KOPT-K1 (cell line): ENCODE results near the gene SCUBE2.

Experiments
- H3K27ac ChIP-seq: fragments of 200-600 bp; sonication (generic); 2 replicates; pipeline ENCODE4 v1.5.1; 2016; ENCODE audit warnings: antibody characterized with exemption, mild to moderate bottlenecking, low read depth, low read length; ENCODE audit not compliant: poor library complexity, severe bottlenecking
- H3K36me3 ChIP-seq: fragments of 200-600 bp; sonication (generic); 2 replicates; pipeline ENCODE4 v1.5.1; 2017; ENCODE audit warnings: antibody characterized with exemption, mild to moderate bottlenecking, low read length, moderate library complexity; ENCODE audit not compliant: insufficient read depth
- H3K9me3 ChIP-seq: fragments of 200-600 bp; sonication (generic); 2 replicates; pipeline ENCODE4 v1.5.1; 2017; ENCODE audit warnings: antibody characterized with exemption, low read length, mild to moderate bottlenecking; ENCODE audit not compliant: insufficient read depth, poor library complexity, severe bottlenecking

SCUBE2 gene

DNA sequence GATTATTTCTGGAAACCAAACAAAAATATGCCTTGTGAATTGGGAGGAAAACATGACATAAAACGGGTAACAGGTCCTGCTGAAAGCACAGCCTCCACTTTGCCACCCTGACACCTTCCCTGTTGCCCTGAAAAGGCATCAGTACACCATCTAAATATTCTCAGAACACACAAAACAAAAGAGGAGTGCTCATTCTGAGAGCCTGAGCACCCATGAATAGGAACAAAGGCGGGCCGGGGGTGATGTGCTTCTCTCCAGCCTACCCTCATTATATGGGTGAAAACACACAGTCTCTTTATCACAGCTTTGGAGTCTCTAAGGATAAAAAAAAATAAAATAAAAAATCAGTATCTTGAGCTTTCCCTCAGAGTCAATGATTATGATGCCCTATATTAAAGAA lies 19.7 kb downstream of the SCUBE2 start:
- no peaks in the 10 kb centered on the region for H3K36me3 ChIP-seq
- H3K27ac ChIP-seq: no peak overlapping the region
- H3K9me3 ChIP-seq: no peaks in the 10 kb centered on the region

DNA sequence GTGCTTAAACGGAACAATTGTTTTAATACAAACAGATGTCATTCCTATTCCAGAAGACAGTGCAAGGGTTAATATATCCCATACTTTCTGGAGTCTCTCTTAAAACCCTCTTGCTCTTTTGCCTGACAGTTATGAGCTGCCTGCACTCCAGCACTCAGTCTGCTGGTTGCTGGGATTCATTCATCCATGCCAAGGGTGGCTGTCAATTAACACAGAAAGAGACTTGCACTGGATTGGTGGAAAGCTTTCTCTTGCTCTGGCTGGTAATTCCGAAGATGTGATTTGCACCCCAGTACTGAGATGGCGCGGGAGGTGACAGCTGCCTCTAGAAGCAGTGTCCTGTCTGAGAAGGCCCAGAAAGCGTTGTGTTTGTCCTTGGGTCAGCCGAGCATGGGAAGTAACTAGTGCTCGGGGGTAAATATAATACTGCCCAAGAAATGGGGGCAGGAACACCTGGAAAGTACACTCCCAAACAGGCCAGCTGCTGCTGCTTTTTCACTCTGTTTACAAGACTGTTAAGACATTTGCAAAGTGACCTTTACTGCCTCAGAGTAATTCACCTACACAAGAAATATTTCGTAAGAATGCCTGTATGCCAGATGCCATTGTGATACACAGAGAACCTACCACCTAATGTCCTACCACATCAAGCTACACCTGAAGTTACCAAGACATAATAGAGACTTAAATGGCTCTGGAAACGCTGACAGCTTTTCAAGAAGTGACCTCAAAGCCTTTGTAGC lies 20.5 kb downstream of the SCUBE2 start:
- Histone ChIP-seq H3K9me3 (no peaks in the 10 kb centered on the region), H3K36me3 (no peaks in the 10 kb centered on the region), H3K27ac (no peak overlapping the region)

DNA sequence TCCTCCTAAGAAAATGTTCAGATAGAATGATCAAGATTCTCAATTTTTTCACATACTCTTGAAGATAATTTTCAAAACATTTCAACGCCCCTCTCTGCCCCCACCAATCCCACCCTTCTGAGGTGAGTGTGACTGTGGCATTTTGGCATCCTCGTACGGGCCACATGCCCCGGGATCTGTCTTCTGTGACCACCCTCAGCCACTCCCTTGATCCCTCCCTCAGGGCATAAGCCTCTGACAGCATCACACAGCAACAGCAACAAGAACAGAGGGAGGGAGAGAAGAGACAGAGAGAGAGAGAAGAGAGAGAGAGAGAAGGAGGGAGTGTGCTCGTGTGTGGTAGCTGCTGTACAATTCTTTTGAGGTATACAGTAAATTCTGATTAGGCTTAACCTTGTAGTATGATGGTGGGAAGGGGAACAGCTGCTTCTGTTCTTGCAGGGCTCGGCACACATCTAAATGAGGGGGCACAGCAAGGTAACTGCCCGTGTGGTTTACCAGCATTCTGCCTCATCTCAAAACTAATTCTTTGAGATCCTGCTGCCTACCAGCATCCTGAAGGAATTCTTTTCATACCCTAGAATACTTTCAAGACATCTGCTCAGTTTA lies 21.4 kb downstream of the SCUBE2 start:
- no peaks in the 10 kb centered on the region for H3K9me3 ChIP-seq
- H3K36me3 ChIP-seq: no peaks in the 10 kb centered on the region
- no peak overlapping the region for H3K27ac ChIP-seq

DNA sequence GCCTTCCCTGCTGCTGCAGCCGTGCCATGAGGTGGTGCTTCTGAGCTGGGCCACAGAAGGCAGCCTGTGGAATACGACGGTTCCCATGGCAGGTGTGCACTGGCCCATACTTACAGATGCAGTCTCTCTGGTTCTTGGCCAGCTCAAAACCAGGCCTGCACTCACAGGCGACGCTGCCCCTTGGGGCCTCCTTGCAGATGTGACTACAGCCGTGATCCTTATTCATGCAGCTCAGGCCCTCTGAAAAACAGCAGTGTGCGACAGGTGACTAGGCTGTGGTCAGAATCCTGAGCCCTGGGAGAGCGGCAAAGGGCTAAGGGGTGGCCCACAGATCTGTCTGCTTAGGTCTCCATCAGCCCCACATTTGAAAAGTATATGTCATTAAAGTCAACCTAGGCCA lies 22.1 kb downstream of the SCUBE2 start:
- H3K36me3 ChIP-seq: no peaks in the 10 kb centered on the region
- H3K27ac ChIP-seq: no peak overlapping the region
- no peaks in the 10 kb centered on the region for H3K9me3 ChIP-seq

DNA sequence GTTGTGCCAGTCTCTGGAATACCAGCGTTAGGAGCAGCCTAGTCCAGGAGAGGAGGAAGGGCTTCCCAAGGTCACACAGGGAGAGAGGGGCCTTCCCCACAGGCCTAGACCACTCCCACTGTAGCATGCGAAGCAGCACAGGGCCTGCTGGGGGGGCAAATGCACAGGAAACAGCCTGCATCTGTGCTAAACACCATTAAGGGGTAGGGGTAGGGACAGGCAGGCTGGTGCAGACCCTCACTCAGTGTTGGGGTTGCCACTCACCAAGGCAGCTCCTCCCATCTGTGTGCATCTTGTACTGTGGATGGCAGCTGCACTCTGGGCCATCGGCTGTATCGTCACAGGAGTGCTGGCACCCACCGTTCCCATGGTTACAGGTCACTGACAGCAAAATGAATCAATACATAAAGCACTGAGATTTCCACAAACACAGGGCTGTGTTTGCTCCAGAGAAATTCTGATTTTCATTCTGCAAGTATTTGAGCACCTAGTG lies 24.9 kb downstream of the SCUBE2 start:
- H3K27ac ChIP-seq: no peak overlapping the region
- H3K36me3 ChIP-seq: no peaks in the 10 kb centered on the region
- no peaks in the 10 kb centered on the region for H3K9me3 ChIP-seq

DNA sequence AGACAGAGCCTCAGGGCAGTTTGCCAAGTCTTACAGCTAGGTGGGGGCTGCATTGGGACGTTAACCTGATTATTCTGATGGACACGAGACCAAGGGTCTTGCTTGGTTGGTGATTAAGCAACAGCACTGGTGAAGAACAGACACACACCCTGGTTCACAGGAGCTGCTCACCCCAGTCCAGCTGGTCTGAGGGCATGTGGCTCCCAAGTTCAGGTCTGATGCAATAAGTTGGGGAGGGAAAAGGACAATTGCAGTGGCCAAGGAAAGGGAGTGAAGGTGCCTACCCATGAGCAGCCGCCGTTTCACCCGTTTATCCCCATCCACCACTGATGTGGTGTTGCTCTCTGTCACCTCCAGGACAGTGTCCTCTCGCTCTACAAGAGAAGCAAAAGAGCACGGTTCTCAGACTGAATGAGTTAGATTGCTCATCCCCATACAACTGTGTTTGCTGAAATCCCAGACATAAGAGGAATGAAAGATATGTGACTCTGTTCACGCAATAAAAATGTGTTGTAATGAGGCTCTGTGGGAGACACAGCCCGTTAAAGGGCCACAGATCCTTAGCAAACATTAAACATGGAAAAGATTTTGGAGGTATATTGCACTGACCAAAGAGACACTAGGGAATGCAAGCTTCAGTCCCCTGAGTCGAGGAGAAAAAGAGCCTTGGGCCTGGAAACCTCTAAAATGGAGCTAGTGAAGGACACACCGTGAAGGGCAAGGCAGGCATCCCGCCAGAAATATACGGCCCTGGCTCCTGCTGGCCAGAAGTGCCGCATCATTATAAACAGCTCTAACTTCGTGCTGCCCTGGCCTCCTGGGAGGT lies 25.6 kb downstream of the SCUBE2 start:
- Histone ChIP-seq H3K27ac (no peak overlapping the region), H3K36me3 (no peaks in the 10 kb centered on the region), H3K9me3 (no peaks in the 10 kb centered on the region)

DNA sequence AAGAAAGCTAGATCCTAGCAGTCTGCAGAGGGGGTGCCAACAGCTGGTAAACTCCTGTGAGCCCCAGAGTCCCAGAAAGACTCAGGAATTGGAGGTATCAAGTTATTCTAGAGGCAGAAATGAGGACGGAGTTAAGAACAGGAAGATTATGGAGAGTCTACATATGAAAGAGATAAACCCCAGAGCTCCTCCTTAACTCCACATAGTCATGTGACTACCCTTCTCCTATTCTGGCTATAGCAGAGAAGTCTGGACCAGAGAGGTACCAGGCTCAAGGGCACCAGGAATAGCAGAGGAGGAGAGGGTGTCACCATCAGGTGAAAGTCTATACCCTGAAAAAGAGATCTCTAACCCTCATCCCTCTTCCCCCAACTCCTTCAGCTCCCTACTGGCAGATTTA lies 29.6 kb downstream of the SCUBE2 start:
- no peak overlapping the region for H3K27ac ChIP-seq
- no peaks in the 10 kb centered on the region for H3K36me3 ChIP-seq
- H3K9me3 ChIP-seq: no peaks in the 10 kb centered on the region

DNA sequence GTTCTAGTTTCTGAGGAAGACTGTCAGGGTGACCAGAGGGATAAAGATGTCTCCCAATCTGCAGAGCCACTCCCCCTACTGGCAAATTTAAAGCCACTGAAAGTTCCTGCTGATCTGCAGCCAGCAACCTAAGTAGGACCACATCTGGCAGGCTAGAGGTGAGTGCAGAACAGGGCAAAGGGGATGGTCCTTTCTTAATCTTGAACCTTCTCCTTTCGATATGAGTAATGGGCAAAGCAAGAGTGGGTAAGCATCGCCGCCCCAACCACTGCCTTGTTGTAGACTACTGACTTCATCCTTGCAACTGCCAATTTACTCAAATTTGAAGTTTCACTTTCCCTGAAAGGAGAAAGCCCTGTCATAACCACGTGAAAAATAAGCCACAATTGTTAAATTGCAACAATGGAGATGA lies 30.7 kb downstream of the SCUBE2 start:
- Histone ChIP-seq H3K36me3 (no peaks in the 10 kb centered on the region), H3K9me3 (no peaks in the 10 kb centered on the region), H3K27ac (peak overlapping the region; percentile 30)

DNA sequence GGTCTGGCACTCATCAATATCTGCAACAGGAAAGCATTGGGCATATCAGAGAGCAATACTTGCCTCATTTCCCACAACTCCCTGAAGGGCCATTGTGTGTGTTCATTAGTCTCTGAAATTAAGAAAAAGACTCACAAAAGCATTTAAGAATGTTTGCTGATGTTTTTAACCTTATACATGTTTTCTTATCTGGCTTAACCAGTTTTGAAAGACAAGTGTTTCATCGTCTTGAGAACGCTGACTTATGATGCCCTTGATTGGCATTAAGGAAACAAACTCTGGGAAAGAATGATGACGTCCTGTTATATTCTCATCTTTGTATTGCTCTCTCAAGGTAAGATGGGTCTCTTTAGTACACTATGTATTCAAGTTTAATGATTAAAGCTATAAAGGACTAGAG lies 32.0 kb downstream of the SCUBE2 start:
- H3K27ac ChIP-seq: no peak overlapping the region
- H3K9me3 ChIP-seq: no peaks in the 10 kb centered on the region
- H3K36me3 ChIP-seq: no peaks in the 10 kb centered on the region

DNA sequence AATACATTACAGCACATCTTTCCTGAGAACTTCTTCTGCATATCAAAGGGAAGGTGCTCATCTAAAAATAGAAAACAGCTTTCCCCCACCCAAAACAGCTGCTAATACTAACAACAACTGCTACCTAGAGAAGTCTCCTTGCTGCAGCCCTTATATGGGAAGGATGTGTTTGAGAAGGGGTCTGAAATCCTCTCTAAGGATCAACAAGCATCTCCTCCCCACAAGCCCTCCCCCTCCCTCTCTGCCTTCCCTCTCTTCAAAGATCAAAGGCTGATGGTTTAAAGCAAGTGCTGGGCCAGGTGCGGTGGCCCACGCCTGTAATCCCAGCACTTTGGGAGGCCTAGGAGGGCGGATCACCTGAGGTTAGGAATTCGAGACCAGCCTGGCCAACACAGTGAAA lies 33.5 kb downstream of the SCUBE2 start:
- no peak overlapping the region for H3K27ac ChIP-seq
- H3K36me3 ChIP-seq: no peaks in the 10 kb centered on the region
- no peaks in the 10 kb centered on the region for H3K9me3 ChIP-seq

DNA sequence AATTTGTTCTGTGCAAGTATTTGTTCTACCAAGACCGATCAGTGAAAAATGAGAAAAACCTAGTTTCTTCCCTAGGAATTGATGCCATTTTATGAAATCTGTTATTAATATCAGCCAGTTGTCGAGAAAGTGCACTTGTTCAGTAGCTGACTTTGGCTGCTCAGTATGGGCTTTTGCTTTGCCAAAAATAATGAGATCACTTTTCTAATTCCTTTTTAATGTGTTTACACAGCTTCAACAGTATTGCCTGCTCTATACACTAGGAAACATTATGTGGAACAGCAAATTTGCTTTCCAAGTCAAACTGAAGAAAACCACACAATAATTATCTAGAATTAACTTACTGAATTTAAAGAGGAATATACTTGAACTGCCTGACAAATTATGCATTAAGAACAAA lies 34.4 kb downstream of the SCUBE2 start:
- Histone ChIP-seq H3K36me3 (no peaks in the 10 kb centered on the region), H3K9me3 (no peaks in the 10 kb centered on the region), H3K27ac (no peak overlapping the region)

DNA sequence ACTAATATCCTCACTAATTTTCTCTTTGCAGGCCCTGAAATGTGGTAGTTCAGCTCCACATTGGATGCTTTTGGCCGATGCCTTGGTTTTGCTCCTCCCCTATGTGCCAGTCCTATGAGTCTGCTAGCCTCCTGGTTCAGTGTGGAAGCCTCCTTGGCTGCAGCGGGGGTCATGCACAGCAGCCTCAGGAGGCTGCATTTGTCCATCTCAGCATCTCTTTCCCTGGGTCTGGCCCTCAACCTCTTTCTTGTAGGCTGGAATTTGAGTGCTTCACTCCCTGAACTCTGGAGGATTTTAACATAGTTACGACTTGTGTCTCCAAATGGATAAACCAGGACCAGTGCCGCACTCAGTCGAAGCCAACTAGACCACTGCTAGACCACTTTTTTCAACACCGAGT lies 34.9 kb downstream of the SCUBE2 start:
- H3K27ac ChIP-seq: no peak overlapping the region
- H3K9me3 ChIP-seq: no peaks in the 10 kb centered on the region
- no peaks in the 10 kb centered on the region for H3K36me3 ChIP-seq

DNA sequence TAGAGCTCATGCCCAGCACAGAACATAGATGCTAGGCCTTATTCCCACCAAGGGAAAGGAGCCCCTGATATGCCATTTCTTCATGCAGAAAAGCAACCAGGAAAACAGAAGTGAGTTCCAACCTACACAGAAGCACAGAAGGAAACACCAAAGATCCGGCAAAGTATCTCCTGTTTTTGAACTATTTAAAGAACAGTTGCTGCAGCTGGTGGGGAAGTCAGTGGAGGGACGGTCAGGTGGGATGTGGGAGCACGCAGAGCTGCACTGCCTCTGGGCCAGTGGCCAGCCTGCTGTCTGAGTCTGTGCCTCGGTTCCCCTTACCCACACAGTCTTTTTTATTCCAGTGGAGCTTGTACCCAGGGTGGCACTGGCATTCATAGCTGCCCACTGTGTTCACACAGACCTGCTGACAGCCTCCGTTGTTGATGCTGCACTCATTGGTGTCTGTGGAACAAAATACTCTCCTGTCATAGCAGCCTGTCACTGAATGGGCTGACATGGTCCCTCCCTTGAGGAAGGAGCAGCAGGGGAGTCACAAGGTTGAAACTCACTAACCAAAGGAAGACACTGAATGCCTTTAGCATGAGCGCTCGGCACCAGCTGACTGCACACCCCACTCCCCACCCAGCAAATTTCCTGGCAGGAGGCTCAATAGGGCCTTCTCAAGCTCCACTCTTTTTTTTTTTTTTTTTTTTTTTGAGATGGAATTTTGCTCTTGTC lies 37.9 kb downstream of the SCUBE2 start:
- Histone ChIP-seq H3K9me3 (no peaks in the 10 kb centered on the region), H3K27ac (no peak overlapping the region), H3K36me3 (no peaks in the 10 kb centered on the region)

DNA sequence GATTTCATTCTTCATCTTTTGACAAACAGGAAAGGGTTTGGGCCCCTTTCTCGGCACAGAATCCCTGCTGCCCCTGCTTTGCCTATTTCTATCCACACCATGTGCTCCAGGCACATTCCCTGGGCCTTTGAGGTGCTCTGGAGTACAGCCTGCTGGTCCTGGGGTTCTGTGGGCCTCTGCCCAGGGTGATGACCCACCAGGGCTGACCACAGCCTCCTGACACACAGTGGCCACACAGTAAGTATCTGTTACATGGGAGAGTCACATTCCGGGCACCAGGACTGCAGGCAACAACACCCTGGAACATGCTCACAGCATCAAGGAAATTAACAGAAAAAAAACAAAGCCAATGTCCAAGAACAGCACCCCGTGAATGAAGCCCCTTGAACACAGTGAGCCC lies 39.1 kb downstream of the SCUBE2 start:
- H3K27ac ChIP-seq: no peak overlapping the region
- H3K36me3 ChIP-seq: no peaks in the 10 kb centered on the region
- no peaks in the 10 kb centered on the region for H3K9me3 ChIP-seq

DNA sequence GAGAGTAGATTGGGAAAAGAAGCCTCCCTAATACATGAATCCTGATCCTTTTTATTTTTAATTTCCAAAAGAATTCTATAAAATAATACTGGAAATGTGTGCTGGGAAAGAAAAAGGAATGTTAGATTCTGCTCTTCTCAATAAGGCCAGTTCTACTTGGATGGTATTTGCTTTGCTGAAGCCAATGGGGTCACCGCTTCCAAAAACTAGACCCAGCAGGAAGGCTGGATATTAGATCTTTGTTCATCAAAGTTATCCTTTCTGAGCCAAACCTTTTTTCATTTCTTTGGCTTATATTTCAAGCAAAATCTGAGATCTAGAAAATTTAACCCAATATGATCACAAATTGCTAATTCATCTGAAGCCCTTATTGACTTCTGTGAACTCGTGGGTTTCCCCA lies 41.4 kb downstream of the SCUBE2 start:
- no peaks in the 10 kb centered on the region for H3K9me3 ChIP-seq
- H3K27ac ChIP-seq: no peak overlapping the region
- H3K36me3 ChIP-seq: no peaks in the 10 kb centered on the region
